22Rv1 (cell line): Measurements from ENCODE around the gene CRHR2.

Experiments used
- ZFX ChIP-seq: fragments of 450-650 bp; IDR thresholded peaks from 2 replicates; pipeline ENCODE4 v1.6.1; 2017; ENCODE audit warnings: antibody characterized with exemption, borderline replicate concordance
- TF ChIP-seq, protein P1 (sequence below): fragments of 450-650 bp; IDR thresholded peaks from 2 replicates; pipeline ENCODE4 v1.5.1; 2017; ENCODE audit warnings: mild to moderate bottlenecking

- TF ChIP-seq, protein P1, sequence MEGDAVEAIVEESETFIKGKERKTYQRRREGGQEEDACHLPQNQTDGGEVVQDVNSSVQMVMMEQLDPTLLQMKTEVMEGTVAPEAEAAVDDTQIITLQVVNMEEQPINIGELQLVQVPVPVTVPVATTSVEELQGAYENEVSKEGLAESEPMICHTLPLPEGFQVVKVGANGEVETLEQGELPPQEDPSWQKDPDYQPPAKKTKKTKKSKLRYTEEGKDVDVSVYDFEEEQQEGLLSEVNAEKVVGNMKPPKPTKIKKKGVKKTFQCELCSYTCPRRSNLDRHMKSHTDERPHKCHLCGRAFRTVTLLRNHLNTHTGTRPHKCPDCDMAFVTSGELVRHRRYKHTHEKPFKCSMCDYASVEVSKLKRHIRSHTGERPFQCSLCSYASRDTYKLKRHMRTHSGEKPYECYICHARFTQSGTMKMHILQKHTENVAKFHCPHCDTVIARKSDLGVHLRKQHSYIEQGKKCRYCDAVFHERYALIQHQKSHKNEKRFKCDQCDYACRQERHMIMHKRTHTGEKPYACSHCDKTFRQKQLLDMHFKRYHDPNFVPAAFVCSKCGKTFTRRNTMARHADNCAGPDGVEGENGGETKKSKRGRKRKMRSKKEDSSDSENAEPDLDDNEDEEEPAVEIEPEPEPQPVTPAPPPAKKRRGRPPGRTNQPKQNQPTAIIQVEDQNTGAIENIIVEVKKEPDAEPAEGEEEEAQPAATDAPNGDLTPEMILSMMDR, result no peak
- no peak for TF ChIP-seq ZFX
Measured at GRCh38 chr7:30678805-30679204, 3.5 kb downstream of the CRHR2 start.
